Osteocyte (in vitro differentiated cells): ENCODE results near the gene RALBP1. TPM values are rescaled to one million over a fixed set of nuclear protein-coding genes. Genes with fewer than 3 reads are reported as not detected.

Experiments
- DNase-seq: peaks from one replicate; pipeline ENCODE4 v3.0.0; 2021; ENCODE audit warnings: mixed read lengths; ENCODE audit not compliant: unreplicated experiment; ENCODE audit errors: extremely low spot score
- H3K27ac Mint-ChIP-seq: one replicate; pipeline ENCODE4 v1.8.0; 2021; ENCODE audit warnings: mild to moderate bottlenecking, mixed read lengths; ENCODE audit not compliant: unreplicated experiment
- H3K27me3 Mint-ChIP-seq: one replicate; pipeline ENCODE4 v1.8.0; 2021; ENCODE audit warnings: mixed read lengths; ENCODE audit not compliant: unreplicated experiment
- H3K36me3 Mint-ChIP-seq: one replicate; pipeline ENCODE4 v1.8.0; 2021; ENCODE audit warnings: mixed read lengths; ENCODE audit not compliant: unreplicated experiment
- H3K4me1 Mint-ChIP-seq: one replicate; pipeline ENCODE4 v1.8.0; 2021; ENCODE audit warnings: mixed read lengths; ENCODE audit not compliant: unreplicated experiment
- H3K4me3 Mint-ChIP-seq: one replicate; pipeline ENCODE4 v1.8.0; 2021; ENCODE audit warnings: mild to moderate bottlenecking, moderate library complexity, mixed read lengths; ENCODE audit not compliant: unreplicated experiment
- H3K9me3 Mint-ChIP-seq: one replicate; pipeline ENCODE4 v1.8.0; 2021; ENCODE audit warnings: mixed read lengths; ENCODE audit not compliant: unreplicated experiment
- CTCF ChIP-seq: fragments of 200-600 bp; sonication (generic); IDR thresholded peaks from 2 replicates; pipeline ENCODE4 v1.5.0; 2021; ENCODE audit warnings: antibody characterized with exemption, mild to moderate bottlenecking, moderate library complexity
- total RNA-seq: library from RNA; stranded (reverse); gene quantifications from 2 replicates; pipeline ENCODE4 v1.2.1, GENCODE V29; 2021

Gene RALBP1
- total RNA-seq, 1 donor from 2014 or later = 50.9 TPM

GRCh38 chr18:9436206-9436929, 38.9 kb upstream of the RALBP1 start:
- no peaks in the 10 kb centered on the region for H3K9me3 Mint-ChIP-seq
- no peaks in the 10 kb centered on the region for H3K36me3 Mint-ChIP-seq
- peaks cover 19% of the 10 kb centered on the region for H3K4me1 Mint-ChIP-seq
- no peak for TF ChIP-seq CTCF
- no peak overlapping the region for H3K27ac Mint-ChIP-seq
- peaks cover 3% of the 10 kb centered on the region for H3K27me3 Mint-ChIP-seq
- H3K4me3 Mint-ChIP-seq = no peak overlapping the region
- peak; percentile 64 for DNase-seq

- Mint-ChIP-seq H3K9me3 (no peaks in the 10 kb centered on the region), H3K36me3 (no peaks in the 10 kb centered on the region), H3K27me3 (peaks cover 9% of the 10 kb centered on the region), H3K4me1 (peaks cover 15% of the 10 kb centered on the region), H3K4me3 (no peak overlapping the region), H3K27ac (no peak overlapping the region)
- TF ChIP-seq CTCF = no peak
- DNase-seq = no peak
Observed at GRCh38 chr18:9437021-9437437, 38.3 kb upstream of the RALBP1 start.

- no peak for TF ChIP-seq CTCF
- Mint-ChIP-seq H3K9me3 (no peaks in the 10 kb centered on the region), H3K27ac (no peak overlapping the region), H3K27me3 (peaks cover 10% of the 10 kb centered on the region), H3K36me3 (no peaks in the 10 kb centered on the region), H3K4me3 (no peak overlapping the region), H3K4me1 (peaks cover 15% of the 10 kb centered on the region)
- peak; percentile 36 for DNase-seq
Observed at GRCh38 chr18:9437672-9438071, 37.6 kb upstream of the RALBP1 start.

- no peak overlapping the region for H3K27ac Mint-ChIP-seq
- H3K36me3 Mint-ChIP-seq = no peaks in the 10 kb centered on the region
- no peak overlapping the region for H3K4me3 Mint-ChIP-seq
- peaks cover 4% of the 10 kb centered on the region for H3K9me3 Mint-ChIP-seq
- H3K27me3 Mint-ChIP-seq = peaks cover 17% of the 10 kb centered on the region
- TF ChIP-seq CTCF = no peak
- no peak for DNase-seq
- peaks cover 6% of the 10 kb centered on the region for H3K4me1 Mint-ChIP-seq
Observed at GRCh38 chr18:9441061-9441460, 34.3 kb upstream of the RALBP1 start.

GRCh38 chr18:9444549-9444948, 30.8 kb upstream of the RALBP1 start:
- no peaks in the 10 kb centered on the region for H3K36me3 Mint-ChIP-seq
- H3K27me3 Mint-ChIP-seq = peaks cover 22% of the 10 kb centered on the region
- TF ChIP-seq CTCF = no peak
- no peak for DNase-seq
- H3K4me3 Mint-ChIP-seq = no peak overlapping the region
- H3K27ac Mint-ChIP-seq = no peak overlapping the region
- peaks cover 10% of the 10 kb centered on the region for H3K9me3 Mint-ChIP-seq
- H3K4me1 Mint-ChIP-seq = no peaks in the 10 kb centered on the region
